Uterus (tissue), 2 donors: Measurements from ENCODE around the gene PHPT1.

Experiments
- POLR2A ChIP-seq, 2 donors: fragments of 450-650 bp; IDR thresholded peaks; one replicate each; pipeline ENCODE4 v1.6.1; 2016; ENCODE audit warnings: antibody characterized with exemption in 2 of 2, mild to moderate bottlenecking in 1 of 2, moderate library complexity in 1 of 2
- TF ChIP-seq, protein P1 (sequence below), 4 experiments: fragments of 200-600 bp in 2 of 4; fragments of 450-650 bp in 2 of 4; sonication (generic) in 2 of 4; IDR thresholded peaks; one replicate each; pipeline ENCODE4 v1.5.1; 2016 to 2019; ENCODE audit warnings: antibody characterized with exemption in 4 of 4, mild to moderate bottlenecking in 2 of 4, moderate library complexity in 1 of 4

DNA sequence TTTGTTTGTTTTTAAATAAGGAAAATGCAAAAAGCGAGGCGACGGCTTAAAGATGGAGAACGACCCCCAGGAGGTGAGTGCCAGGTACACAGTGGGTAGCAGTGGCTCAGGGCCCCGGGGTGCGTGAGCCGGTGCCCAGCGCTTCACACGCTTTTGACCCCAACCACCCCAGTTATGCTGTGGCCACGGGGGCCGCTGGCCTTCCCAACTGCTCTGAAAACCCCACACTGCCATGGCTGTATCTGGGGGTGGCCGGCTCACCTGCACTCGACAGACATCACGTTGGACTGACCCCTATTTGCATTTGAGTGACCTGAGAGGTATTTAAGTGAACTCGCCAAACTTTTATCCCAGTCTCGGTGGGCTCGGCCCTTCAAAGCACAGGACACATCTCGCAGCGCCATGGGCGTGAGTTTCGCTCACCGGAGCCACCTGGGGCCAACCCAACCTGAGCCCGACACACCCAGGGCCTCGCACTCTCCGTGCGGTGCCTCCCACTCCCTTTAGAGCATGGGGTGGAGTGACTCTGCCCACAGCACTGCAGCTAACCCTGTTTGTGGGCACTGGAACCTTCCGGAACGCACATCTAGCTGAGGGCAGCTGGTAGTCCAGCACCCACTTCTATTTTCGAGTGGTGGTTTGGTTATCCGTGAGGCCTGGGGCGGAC lies 20.6 kb upstream of the PHPT1 start:
- TF ChIP-seq POLR2A (IDR thresholded peaks at IDR 0.05): no peak
- TF ChIP-seq, protein P1, sequence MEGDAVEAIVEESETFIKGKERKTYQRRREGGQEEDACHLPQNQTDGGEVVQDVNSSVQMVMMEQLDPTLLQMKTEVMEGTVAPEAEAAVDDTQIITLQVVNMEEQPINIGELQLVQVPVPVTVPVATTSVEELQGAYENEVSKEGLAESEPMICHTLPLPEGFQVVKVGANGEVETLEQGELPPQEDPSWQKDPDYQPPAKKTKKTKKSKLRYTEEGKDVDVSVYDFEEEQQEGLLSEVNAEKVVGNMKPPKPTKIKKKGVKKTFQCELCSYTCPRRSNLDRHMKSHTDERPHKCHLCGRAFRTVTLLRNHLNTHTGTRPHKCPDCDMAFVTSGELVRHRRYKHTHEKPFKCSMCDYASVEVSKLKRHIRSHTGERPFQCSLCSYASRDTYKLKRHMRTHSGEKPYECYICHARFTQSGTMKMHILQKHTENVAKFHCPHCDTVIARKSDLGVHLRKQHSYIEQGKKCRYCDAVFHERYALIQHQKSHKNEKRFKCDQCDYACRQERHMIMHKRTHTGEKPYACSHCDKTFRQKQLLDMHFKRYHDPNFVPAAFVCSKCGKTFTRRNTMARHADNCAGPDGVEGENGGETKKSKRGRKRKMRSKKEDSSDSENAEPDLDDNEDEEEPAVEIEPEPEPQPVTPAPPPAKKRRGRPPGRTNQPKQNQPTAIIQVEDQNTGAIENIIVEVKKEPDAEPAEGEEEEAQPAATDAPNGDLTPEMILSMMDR (IDR thresholded peaks at IDR 0.05): no peak
